ENCODE data around the gene ZNF816.
"Not testable (repeated sequence)": the region's sequence is repeated elsewhere in the genome, so short reads cannot be mapped to it uniquely, and the experiment has no call there.

The ZNF816 gene

GRCh38 chr19:52935434-52935833 lies 27.2 kb downstream of the ZNF816 start:
- H3K27me3 ChIP-seq (ENCODE audit: control insufficient read depth, insufficient read depth, low read length) = no peaks in the 10 kb centered on the region
- no peak overlapping the region for H3K27ac ChIP-seq (ENCODE audit: low read length)
- no peak for DNase-seq (ENCODE audit: low read depth, low spot score)
- H3K9me3 ChIP-seq (ENCODE audit: control insufficient read depth, insufficient read depth, low read length) = no peaks in the 10 kb centered on the region
- no peak overlapping the region for H3K4me3 ChIP-seq (ENCODE audit: low read length)
- WGBS (ENCODE audit: insufficient coverage, insufficient read length) = no CpG with 5 or more reads among the region's 8 CpGs
- H3K4me1 ChIP-seq (ENCODE audit: control insufficient read depth, insufficient read depth, low read length) = no peaks in the 10 kb centered on the region
- H3K36me3 ChIP-seq (ENCODE audit: control insufficient read depth, insufficient read depth, low read length) = peaks cover 2% of the 10 kb centered on the region; the same call in 1 of the 2 replicates

GRCh38 chr19:52924641-52925040 lies 38.0 kb downstream of the ZNF816 start:
- no CpG with 5 or more reads among the region's 9 CpGs for WGBS (ENCODE audit: insufficient coverage, insufficient read length)
- DNase-seq (ENCODE audit: low read depth, low spot score); H3K36me3 ChIP-seq (ENCODE audit: control insufficient read depth, insufficient read depth, low read length); H3K9me3 ChIP-seq (ENCODE audit: control insufficient read depth, insufficient read depth, low read length); H3K27me3 ChIP-seq (ENCODE audit: control insufficient read depth, insufficient read depth, low read length); H3K4me1 ChIP-seq (ENCODE audit: control insufficient read depth, insufficient read depth, low read length); H3K27ac ChIP-seq (ENCODE audit: low read length); H3K4me3 ChIP-seq (ENCODE audit: low read length): not testable (repeated sequence)

GRCh38 chr19:52923778-52924593 lies 38.7 kb downstream of the ZNF816 start:
- WGBS (ENCODE audit: insufficient coverage, insufficient read length) = no CpG with 5 or more reads among the region's 18 CpGs
- H3K9me3 ChIP-seq (ENCODE audit: control insufficient read depth, insufficient read depth, low read length) = no peaks in the 10 kb centered on the region
- H3K4me1 ChIP-seq (ENCODE audit: control insufficient read depth, insufficient read depth, low read length) = no peaks in the 10 kb centered on the region
- no peak overlapping the region; the same call in 1 of the 2 replicates for H3K4me3 ChIP-seq (ENCODE audit: low read length)
- H3K27me3 ChIP-seq (ENCODE audit: control insufficient read depth, insufficient read depth, low read length) = no peaks in the 10 kb centered on the region
- H3K36me3 ChIP-seq (ENCODE audit: control insufficient read depth, insufficient read depth, low read length) = peaks cover 1% of the 10 kb centered on the region; the same call in 1 of the 2 replicates
- H3K27ac ChIP-seq (ENCODE audit: low read length) = no peak overlapping the region
- no peak for DNase-seq (ENCODE audit: low read depth, low spot score)

- Histone ChIP-seq H3K4me1 (ENCODE audit: control insufficient read depth, insufficient read depth, low read length) (no peaks in the 10 kb centered on the region), H3K9me3 (ENCODE audit: control insufficient read depth, insufficient read depth, low read length) (no peaks in the 10 kb centered on the region), H3K27me3 (ENCODE audit: control insufficient read depth, insufficient read depth, low read length) (no peaks in the 10 kb centered on the region), H3K4me3 (ENCODE audit: low read length) (peak within 1 kb of the TSS; percentile 97), H3K27ac (ENCODE audit: low read length) (no peak within 1 kb of the TSS), H3K36me3 (ENCODE audit: control insufficient read depth, insufficient read depth, low read length) (no peaks in the 10 kb centered on the region)
- DNase-seq (ENCODE audit: low read depth, low spot score) = no peak
- no CpG with 5 or more reads among the region's 55 CpGs for WGBS (ENCODE audit: insufficient coverage, insufficient read length)
Observed at GRCh38 chr19:52922841-52923777, 39.6 kb downstream of the ZNF816 start, which contains the start of gene ZNF888. TSS of gene ZNF888 (minus strand) at chr19:52923428. CDS start at chr19:52917873, 5,555 bp downstream.

GRCh38 chr19:52917531-52917930 lies 45.1 kb downstream of the ZNF816 start:
- Histone ChIP-seq H3K36me3 (ENCODE audit: control insufficient read depth, insufficient read depth, low read length) (no peaks in the 10 kb centered on the region; the same call in 1 of the 2 replicates), H3K27me3 (ENCODE audit: control insufficient read depth, insufficient read depth, low read length) (no peaks in the 10 kb centered on the region), H3K4me3 (ENCODE audit: low read length) (no peak overlapping the region), H3K4me1 (ENCODE audit: control insufficient read depth, insufficient read depth, low read length) (no peaks in the 10 kb centered on the region), H3K9me3 (ENCODE audit: control insufficient read depth, insufficient read depth, low read length) (no peaks in the 10 kb centered on the region), H3K27ac (ENCODE audit: low read length) (no peak overlapping the region)
- no peak for DNase-seq (ENCODE audit: low read depth, low spot score)
- WGBS (ENCODE audit: insufficient coverage, insufficient read length) = no CpG with 5 or more reads among the region's 5 CpGs

- Histone ChIP-seq H3K4me3 (ENCODE audit: low read length) (no peak overlapping the region), H3K9me3 (ENCODE audit: control insufficient read depth, insufficient read depth, low read length) (no peaks in the 10 kb centered on the region), H3K4me1 (ENCODE audit: control insufficient read depth, insufficient read depth, low read length) (no peaks in the 10 kb centered on the region), H3K27ac (ENCODE audit: low read length) (no peak overlapping the region), H3K36me3 (ENCODE audit: control insufficient read depth, insufficient read depth, low read length) (peaks cover 2% of the 10 kb centered on the region; the same call in 1 of the 2 replicates), H3K27me3 (ENCODE audit: control insufficient read depth, insufficient read depth, low read length) (no peaks in the 10 kb centered on the region)
- WGBS (ENCODE audit: insufficient coverage, insufficient read length) = no CpG with 5 or more reads among the region's 1 CpG
- no peak for DNase-seq (ENCODE audit: low read depth, low spot score)
Observed at GRCh38 chr19:52910648-52911047, 52.0 kb downstream of the ZNF816 start.

GRCh38 chr19:52904052-52904780 lies 58.5 kb downstream of the ZNF816 start:
- H3K36me3 ChIP-seq (ENCODE audit: control insufficient read depth, insufficient read depth, low read length); DNase-seq (ENCODE audit: low read depth, low spot score); H3K27ac ChIP-seq (ENCODE audit: low read length); H3K4me1 ChIP-seq (ENCODE audit: control insufficient read depth, insufficient read depth, low read length); H3K27me3 ChIP-seq (ENCODE audit: control insufficient read depth, insufficient read depth, low read length); H3K4me3 ChIP-seq (ENCODE audit: low read length); H3K9me3 ChIP-seq (ENCODE audit: control insufficient read depth, insufficient read depth, low read length): not testable (repeated sequence)
- no CpG with 5 or more reads among the region's 16 CpGs for WGBS (ENCODE audit: insufficient coverage, insufficient read length)

GRCh38 chr19:52901842-52902241 lies 60.8 kb downstream of the ZNF816 start:
- Histone ChIP-seq H3K27me3 (ENCODE audit: control insufficient read depth, insufficient read depth, low read length) (no peaks in the 10 kb centered on the region), H3K4me1 (ENCODE audit: control insufficient read depth, insufficient read depth, low read length) (peaks cover 2% of the 10 kb centered on the region), H3K36me3 (ENCODE audit: control insufficient read depth, insufficient read depth, low read length) (peaks cover under 1% of the 10 kb centered on the region; the same call in 1 of the 2 replicates), H3K9me3 (ENCODE audit: control insufficient read depth, insufficient read depth, low read length) (no peaks in the 10 kb centered on the region; the same call in 1 of the 2 replicates), H3K4me3 (ENCODE audit: low read length) (no peak overlapping the region), H3K27ac (ENCODE audit: low read length) (no peak overlapping the region)
- no CpG with 5 or more reads among the region's 3 CpGs for WGBS (ENCODE audit: insufficient coverage, insufficient read length)
- DNase-seq (ENCODE audit: low read depth, low spot score) = no peak
